ENCODE results near the gene FHOD1.

Gene FHOD1

GRCh38 chr16:67230809-67231660 lies 16.2 kb downstream of the FHOD1 start:
- no peak for DNase-seq

GRCh38 chr16:67229906-67230808 lies 17.1 kb downstream of the FHOD1 start:
- no peak for DNase-seq

- DNase-seq, result no peak
Measured at GRCh38 chr16:67228905-67229304, 18.4 kb downstream of the FHOD1 start.

GRCh38 chr16:67228034-67228785 lies 19.1 kb downstream of the FHOD1 start:
- no peak for DNase-seq

- DNase-seq, result no peak
Measured at GRCh38 chr16:67227567-67227921, 19.7 kb downstream of the FHOD1 start.

GRCh38 chr16:67226804-67227566 lies 20.3 kb downstream of the FHOD1 start, which contains the start of gene TMEM208:
TSS of gene TMEM208 (plus strand) at chr16:67227130. CDS start at chr16:67227219, 89 bp downstream.
- DNase-seq, result peak; percentile 97

- no peak for DNase-seq
Measured at GRCh38 chr16:67226295-67226803, 20.9 kb downstream of the FHOD1 start.

- no peak for DNase-seq
Measured at GRCh38 chr16:67223992-67224391, 23.3 kb downstream of the FHOD1 start.

GRCh38 chr16:67216612-67217490 lies 30.4 kb downstream of the FHOD1 start:
- DNase-seq, result no peak

- DNase-seq, result no peak
Measured at GRCh38 chr16:67215706-67216105, 31.6 kb downstream of the FHOD1 start.

GRCh38 chr16:67213197-67214019 lies 33.9 kb downstream of the FHOD1 start:
- no peak for DNase-seq

- DNase-seq, result no peak
Measured at GRCh38 chr16:67212766-67213165, 34.5 kb downstream of the FHOD1 start.

- no peak for DNase-seq
Measured at GRCh38 chr16:67211674-67212073, 35.6 kb downstream of the FHOD1 start.

- DNase-seq, result no peak
Measured at GRCh38 chr16:67210069-67210937, 37.0 kb downstream of the FHOD1 start.

GRCh38 chr16:67209565-67209964 lies 37.7 kb downstream of the FHOD1 start:
- DNase-seq, result no peak

- no peak for DNase-seq
Measured at GRCh38 chr16:67208154-67208896, 39.0 kb downstream of the FHOD1 start.

- no peak for DNase-seq
Measured at GRCh38 chr16:67207249-67208091, 39.8 kb downstream of the FHOD1 start.

All from NCI-H69 (cell line).